ENCODE measurements around the gene DNAL1.
"Not testable (repeated sequence)": the region's sequence is repeated elsewhere in the genome, so short reads cannot be mapped to it uniquely, and the experiment has no call there.

DNAL1 gene, protein sequence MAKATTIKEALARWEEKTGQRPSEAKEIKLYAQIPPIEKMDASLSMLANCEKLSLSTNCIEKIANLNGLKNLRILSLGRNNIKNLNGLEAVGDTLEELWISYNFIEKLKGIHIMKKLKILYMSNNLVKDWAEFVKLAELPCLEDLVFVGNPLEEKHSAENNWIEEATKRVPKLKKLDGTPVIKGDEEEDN

DNA sequence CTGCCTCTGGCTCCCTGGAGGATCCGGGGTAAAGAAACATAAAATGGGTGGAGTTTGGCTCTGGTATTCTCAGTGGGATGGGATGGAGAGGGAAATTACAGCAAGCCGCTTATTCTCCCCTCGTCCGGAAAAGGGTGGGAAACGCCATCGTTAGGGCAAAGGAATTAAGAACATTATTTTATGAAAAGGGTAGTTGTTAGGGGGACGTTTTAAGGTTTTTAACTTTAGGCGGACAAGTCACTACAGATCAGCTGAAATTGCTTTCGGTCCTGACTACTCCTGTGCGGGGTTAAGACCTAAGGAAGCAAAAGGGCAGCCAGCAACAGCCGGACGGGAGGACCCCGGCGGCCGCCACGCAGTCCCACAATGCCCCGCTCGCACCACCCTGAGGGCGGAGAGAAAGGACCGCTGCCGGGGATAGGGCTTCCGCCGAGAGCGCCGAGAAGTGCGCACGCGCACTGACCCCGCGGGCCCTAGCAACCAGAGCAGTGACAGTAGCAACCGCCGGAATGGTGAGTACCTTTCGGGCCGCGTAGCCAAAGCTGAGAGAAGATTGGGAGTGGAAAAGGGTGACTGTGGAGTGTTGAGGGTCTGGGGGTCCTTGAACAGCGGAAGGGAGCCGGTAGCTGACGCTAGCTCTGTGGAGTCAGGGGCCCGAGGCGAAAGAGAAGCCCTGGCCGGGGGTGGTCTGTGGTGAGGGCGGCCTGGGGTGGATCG, at the start of gene DNAL1:
Gene DNAL1, plus strand, starts transcription at position 456 of the 717 bp plus-strand sequence. Its CDS starts 54 bp downstream, at position 510.
- peak; percentile 93 for DNase-seq

DNA sequence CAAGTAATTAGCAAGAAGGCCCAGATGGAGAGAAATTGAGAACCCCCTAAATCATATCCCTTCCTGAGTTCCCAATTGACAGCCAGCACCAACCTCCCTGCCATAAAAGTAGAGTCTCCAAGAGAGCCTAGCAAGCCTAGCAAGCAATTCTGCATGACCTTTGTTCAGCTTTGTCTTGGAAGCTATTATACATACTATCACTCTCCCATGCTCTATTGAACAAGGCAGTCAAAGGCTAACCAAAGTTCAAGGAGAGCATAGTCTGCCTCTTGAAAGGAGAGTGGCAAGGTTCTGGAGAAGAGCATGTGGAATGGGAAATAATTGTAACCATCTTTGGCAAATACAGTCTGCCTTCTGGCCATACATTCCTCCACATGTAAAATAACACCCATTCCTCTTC, 45.3 kb upstream of the DNAL1 start:
- no peak for DNase-seq

DNA sequence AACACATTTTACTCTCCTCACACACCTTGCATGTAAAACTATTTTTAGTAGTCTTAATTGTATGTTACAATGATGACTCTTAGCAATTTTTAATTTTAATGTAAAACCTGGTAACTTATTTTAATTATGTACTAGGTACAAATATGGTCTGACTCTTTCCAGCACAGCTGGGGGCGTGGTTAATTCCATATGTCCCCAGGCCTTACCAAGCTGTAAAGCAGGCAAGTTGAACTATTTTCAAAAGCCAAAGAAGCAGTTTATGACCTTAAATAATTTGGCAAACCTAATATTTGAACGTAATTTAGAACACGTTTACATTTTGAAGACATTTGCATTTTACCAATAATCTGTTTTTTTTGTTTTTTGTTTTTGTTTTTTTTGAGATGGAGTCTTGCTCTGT, 41.8 kb upstream of the DNAL1 start:
- DNase-seq, result no peak

DNA sequence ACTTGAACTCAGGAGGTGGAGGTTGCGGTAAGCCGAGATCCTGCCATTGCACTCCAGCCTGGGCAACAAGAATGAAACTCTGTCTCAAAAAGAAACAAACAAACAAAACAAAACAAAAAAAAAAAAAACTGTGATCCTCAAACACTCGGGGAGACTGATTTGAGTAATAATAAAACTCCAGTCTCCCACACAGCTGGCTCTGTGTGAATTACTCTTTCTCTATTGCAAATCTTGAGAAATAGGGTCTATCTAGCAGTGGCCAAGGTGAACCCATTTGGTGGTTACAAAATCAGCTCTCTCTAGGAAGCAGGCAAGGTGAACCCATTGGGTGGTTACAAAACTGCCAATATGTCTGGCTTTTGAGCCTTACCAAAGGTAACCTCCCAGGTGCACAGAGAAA, 38.5 kb upstream of the DNAL1 start:
- no peak for DNase-seq

DNA sequence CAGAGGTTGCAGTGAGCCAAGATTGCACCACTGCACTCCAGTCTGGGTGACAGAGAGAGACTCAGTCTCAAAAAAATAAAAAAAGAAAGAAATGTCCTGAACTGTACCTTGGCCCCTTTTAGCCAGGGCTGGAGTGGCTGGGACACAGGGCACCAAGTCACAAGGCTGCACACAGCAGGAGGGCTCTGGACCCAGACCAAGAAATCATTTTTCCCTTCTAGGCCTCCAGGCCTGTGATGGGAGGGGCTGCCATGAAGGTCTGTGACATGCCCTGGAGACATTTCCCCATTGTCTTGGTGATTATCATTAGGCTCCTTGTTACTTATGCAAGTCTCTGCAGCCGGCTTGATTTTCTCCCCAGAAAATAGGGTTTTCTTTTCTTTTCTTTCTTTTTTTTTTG, 37.5 kb upstream of the DNAL1 start:
- DNase-seq, result no peak

DNA sequence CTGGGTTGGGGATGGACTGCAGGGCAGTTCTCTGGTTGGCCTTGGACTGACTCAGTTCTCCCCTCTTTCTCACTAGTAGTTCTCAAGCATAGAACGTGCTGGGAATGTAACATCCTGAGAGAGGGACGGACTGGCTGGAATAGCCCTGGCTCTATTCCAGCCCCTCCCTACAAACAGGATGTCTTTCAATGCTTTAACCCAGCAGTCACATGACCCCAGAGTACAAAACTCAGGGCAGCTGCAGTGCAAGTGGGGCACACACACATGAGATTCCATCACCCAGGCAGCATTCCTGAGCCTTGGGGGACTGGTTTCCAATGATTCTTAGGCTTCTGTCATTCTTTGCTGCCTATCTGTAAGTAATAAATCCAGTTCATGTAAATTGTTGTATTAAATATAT, 34.1 kb upstream of the DNAL1 start:
- DNase-seq, result no peak

DNA sequence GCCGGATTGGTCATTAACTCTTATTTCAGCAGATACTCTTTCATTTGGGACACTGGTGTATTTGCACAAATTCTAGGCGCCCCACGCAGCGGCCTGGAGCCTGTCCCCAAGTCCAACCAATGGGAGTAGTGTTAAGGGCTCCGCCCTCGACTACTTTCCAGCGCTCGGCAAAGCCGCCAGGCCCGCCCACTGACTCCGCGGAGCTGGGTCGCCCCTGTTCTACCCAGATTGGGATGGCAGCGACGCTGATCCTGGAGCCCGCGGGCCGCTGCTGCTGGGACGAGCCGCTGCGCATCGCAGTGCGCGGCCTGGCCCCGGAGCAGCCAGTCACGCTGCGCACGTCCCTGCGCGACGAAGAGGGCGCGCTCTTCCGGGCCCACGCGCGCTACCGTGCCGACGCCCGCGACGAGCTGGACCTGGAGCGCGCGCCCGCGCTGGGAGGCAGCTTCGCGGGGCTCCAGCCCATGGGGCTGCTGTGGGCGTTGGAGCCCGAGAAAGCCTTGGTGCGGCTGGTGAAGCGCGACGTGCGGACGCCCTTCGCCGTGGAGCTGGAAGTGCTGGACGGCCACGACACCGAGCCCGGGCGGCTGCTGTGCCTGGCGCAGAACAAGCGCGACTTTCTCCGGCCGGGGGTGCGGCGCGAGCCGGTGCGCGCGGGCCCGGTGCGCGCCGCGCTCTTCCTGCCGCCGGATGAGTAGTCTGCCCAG, 32.3 kb upstream of the DNAL1 start, which contains the start of gene ACOT6:
Gene ACOT6, plus strand, starts transcription at position 179 of the 707 bp plus-strand sequence. Its CDS starts 55 bp downstream, at position 234.
- DNase-seq, result peak; percentile 51

DNA sequence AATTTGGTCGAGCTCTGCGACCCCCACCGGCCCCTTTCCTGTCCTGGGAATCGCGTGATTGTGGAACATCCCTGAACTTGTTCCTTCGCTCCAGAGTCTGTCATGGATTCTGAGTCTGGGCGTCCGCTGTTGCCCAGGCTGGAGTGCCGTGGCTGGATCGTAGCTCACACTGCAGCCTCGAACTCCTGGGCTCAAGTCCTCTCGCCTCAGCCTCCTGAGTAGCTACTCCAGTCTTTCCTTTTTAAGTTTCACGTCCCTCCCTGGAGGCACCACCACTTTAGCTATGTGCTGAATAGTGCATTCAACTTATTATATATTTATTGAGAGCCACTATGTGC, 31.8 kb upstream of the DNAL1 start:
- DNase-seq, result no peak

DNA sequence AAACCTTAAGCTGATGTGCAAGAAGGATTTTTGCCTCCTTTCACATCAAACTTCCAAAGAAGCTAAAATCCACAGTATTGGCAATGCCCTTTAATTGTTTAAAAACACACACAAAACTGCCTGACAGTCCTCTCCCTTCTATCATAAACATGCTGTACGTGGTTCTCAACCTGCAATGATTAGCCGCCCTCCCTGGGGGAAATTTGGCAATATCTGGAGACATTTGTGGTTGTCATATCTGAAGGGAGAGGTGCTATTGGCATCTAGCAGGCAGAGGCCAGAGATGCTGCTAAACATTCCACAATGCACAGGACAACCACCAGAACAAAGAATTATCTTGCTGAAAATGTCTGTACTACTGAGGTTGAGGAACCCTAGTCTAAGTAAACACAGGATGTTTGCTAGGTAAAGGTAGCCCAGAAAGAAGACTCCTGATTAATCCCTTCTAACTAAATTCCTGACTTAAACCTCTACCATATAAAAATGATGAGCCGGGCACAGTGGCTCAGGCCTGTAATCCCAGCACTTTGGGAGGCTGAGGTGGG, 31.3 kb upstream of the DNAL1 start:
- DNase-seq, result no peak

DNA sequence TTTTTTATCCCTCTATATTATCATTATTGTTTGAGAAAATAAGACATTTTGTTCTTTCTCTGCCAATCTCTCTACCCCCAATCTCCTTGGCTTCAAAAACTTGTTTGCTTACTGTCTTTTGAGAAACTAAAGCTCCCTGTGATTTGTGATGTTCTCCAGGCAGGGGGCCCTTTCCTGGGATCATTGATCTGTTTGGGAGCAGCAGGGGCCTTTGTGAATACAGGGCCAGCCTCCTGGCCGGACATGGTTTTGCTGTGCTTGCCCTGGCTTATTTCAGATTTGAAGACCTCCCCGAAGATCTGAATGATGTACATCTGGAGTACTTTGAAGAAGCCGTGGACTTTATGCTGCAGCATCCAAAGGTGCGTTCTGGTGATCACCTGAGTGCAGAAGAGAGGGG, 28.0 kb upstream of the DNAL1 start:
- DNase-seq, result no peak

DNA sequence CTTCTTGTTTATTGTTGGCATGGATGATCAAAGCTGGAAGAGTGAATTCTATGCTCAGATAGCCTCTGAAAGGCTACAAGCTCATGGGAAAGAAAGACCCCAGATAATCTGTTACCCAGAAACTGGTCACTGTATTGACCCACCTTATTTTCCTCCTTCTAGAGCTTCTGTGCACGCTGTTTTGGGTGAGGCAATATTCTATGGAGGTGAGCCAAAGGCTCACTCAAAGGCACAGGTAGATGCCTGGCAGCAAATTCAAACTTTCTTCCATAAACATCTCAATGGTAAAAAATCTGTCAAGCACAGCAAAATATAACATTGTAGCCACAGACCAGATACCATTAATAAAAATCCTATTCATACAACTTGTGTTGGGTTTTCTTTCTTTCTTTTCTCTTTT, 25.3 kb upstream of the DNAL1 start:
- DNase-seq, result no peak

DNA sequence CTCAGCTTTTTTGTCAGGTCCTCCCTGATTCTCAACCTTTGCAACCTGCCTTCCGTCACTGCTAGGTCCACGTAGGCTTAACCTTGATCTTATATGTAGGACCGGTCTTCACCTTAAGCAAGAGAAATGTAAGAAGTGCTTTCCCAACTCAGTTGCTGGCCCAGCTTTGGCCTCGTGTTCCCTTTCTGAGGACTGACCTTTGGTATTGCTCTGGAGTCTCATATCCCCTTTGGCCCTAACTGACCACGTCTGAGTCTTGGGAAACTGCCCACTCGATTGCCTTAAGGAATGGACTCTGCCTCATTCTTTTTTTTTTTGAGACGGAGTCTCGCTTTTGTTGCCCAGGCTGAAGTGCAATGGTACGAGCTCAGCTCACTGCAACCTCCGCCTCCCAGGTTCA, 24.5 kb upstream of the DNAL1 start:
- DNase-seq, result no peak

DNA sequence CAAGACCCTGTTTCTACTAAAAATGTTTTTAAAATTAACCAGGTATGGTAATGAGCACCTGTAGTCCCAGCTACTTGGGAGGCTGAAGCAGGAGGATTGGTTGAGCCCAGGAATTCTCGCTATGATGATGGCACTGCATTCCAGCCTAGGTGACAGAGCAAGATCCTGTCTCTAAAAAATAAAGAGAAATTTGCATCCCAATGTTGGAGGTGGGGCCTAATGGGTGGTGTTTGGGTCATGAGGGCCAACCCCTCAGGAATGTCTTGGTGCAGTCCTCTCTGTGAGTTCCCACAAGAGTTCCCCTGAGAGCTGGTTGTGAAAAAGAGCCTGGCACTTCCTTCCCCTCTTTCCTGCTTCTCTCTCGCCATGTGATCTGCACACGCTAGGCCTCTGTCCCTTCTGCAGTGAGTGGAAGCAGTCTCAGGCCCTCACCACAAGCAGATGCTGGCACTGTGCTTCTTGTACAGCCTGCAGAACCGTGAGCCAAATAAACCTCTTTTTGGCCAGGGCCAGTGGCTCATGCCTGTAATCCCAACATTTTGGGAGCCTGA, 21.2 kb upstream of the DNAL1 start:
- no peak for DNase-seq

DNA sequence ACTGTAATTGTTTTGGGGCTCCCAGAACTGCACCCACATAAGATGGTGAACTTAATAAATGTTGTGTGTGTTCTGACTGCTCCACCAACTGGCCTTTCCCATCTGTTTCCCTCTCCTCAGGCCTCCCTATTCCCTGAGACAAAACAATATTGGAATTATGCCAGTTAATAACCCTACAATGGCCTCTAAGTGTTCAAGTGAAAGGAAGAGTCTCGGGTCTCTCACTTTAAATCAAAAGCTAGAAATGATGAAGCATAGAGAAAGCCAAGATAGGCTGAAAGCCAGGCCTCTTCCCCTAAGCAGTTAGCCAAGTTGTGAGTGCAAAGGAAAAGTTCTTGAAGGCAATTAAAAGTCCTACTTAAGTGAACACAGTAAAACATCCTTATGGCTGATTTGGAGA, 19.1 kb upstream of the DNAL1 start:
- DNase-seq, result no peak

DNA sequence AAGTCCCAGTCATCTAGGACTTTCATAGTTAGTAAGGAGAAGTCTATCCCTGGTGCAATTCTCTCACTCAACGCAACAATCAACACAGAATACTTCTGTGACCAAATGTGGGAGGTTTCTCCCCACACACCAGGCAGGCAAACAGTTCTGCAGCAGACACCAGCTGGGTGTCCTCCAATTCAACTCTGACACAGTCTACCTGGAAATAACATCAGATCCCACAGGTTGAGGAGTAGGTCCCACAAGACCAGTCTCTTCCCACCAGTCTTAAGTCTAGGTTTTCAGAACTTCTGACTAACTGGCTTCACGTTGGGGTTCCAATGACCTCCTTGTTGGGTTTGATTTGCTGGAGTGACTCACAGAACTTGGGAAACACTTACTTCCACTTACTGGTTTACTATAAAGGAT, 17.6 kb upstream of the DNAL1 start:
- DNase-seq, result no peak

DNA sequence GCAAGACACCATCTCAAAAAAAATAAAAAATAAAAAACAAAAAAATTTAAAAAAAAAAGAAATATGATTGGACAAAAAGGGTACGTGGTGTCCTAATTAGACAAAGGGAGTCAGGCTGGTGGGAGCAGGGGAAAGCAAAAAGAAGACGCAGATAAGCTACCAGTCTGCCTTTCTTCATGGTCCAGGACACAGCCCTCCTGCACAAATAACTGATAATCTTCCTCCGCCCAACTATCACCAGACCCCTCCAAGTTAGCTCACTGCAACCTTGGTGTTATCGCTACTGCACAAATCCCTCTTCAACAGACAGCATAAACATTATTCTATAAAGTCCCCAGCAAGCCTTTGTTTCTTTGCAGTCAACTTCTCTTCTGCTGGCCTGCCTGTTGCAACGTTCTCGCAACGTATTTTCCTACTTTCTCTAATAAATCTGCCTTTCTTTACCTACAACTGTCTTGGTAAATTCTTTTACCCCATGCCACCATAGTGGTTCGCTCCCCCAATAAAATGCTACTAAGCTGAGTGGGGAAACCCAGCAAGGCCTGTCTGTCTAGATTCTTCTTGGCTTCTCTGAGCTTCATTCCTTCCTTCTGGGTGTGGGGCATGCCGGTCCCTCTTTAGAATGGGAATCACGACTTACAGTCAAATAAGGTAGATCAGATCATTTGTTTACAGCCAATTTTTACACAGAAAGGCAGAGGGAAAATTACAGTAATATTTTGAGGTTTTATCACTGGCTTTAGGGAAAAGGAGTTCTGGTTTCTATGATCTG, 14.6 kb upstream of the DNAL1 start:
- DNase-seq, result no peak

DNA sequence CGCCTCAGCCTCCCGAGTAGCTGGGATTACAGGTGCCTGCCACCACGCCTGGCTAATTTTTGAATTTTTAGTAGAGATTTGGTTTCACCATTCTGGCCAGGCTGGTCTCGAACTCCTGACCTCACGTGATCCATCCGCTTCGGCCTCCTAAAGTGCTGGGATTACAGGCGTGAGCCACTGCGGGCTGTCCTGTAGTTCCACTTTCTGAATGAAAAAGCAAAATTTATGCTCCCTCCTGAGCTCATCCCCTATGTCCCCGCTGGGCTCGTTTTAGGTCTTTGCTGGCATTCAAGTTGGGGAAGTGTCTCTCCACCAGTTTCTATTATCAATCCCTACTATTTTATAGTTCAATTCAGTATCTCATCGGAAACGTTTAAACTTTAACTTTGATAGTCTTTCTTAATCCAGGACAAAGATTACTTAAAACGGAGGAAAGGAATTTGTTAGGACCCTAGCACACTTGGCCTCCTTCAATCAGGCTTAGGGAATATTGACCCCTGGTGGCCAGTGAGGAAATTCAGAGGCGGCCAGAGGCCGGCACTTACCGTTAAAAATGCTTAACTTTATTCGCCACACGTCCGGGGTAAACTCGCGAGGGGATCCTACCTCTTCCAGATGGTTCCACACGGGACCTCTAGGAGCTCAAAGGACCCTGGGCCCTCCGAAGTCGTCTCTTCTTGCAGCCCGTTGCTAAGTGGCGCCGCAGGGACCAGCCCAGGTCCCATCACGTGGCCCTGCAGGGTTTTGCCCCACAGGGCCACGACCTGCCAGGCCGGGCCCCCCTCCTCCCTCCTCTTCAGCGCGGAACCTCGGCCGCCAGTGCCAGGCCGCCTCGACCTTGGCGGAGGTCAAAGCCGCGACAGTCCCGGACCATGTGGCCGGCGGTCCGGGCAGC, 11.4 kb upstream of the DNAL1 start:
- peak; percentile 71 for DNase-seq

DNA sequence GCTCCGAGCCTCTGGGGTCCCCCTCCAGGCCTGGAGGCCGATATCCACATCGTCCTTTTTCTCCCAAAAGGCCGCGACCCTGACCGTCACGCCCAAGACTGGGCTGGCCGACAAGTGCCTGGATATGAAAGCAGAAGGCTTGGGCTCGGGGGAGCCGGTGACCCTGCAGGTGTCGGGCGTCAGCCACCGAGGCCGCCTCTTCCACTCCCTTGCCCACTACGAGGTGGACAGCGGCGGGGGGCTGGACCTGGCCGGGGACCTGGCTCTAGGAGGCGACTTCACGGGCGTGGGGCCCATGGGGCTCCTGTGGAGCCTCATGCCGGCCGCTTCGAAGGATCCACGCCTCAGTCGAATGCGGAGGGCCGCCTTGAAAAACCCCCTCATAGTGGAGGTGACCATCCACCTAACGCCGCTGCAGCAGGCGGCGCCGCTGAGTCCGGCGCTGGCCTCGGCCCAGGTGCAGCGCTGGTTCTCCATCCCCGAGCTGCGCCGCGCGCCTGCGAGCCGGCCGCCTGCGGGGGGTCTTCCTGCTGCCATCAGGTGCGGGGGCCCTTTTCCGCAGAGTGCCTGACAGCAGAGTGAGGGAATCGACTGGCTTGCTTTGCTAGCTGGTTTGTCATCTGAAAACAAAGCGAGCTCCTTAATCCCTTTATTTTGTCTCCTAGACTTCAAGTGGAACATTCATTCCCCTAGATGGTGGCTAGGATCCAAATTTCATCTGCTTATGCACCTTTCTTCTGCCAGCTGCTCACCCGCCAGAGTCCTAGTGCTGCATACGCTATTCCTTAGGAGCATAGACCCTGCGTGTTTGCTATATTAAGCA, 10.6 kb upstream of the DNAL1 start:
- DNase-seq, result no peak

DNA sequence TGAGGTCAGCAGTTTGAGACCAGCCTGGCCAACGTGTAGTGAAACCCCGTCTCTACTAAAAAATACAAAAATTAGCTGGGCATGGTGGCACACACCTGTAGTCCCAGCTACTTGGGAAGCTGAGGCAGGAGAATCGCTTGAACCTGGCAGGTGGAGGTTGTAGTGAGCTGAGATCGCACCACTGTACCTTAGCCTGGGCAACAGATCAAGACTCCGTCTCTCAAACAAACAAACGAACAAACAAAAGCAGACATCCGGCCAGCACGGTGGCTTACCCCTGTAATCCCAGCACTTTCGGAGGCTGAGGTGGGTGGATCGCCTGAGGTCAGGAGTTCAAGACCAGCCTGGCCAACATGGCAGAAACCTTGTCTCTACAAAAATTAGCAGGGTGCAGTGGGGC, 8.4 kb upstream of the DNAL1 start:
- DNase-seq, result not testable (repeated sequence)

DNA sequence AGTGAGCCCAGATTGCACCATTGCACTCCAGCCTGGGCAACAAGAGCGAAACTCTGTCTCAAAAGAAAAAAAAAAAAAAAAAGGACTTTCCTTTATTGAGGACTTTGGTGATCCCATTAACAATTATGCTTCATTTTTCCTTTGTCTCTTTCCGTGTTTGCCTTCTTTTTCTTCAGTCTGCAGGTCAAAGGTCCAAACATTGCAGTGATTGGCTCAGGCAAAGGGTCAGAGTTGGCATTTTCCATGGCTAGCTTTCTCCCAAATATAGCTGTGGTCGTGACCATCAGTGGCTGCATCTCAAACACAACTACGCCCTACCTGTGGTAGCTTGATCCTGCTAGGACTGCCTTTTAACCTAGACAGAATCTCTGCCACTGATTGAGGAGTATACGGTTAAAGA, 7.0 kb upstream of the DNAL1 start:
- no peak for DNase-seq

Measured in CD4-positive, alpha-beta T cell treated with Interleukin-4 for 4 hours (primary cell).